HG02852 (cell line): ENCODE results near the gene ZSWIM2.
"Not testable (repeated sequence)": the region's sequence is repeated elsewhere in the genome, so short reads cannot be mapped to it uniquely, and the experiment has no call there.

Experiments
- ATAC-seq: cut with Tn5 transposase; IDR thresholded peaks from one replicate; pipeline ENCODE4 v1.9.1; 2021; ENCODE audit warnings: mild to moderate bottlenecking, moderate library complexity; ENCODE audit not compliant: unreplicated experiment

The ZSWIM2 gene

GRCh38 chr2:186848873-186849578 is at the start of gene ZSWIM2:
ZSWIM2 (minus strand) TSS chr2:186849170; CDS start chr2:186849130, 40 bp downstream.
- ATAC-seq: peak; percentile 82

GRCh38 chr2:186896220-186896619 is 47.2 kb upstream of the ZSWIM2 start:
- not testable (repeated sequence) for ATAC-seq

- no peak for ATAC-seq
Observed at GRCh38 chr2:186895451-186895850, 46.5 kb upstream of the ZSWIM2 start.

- ATAC-seq: no peak
Observed at GRCh38 chr2:186894478-186894877, 45.5 kb upstream of the ZSWIM2 start.

- ATAC-seq: no peak
Observed at GRCh38 chr2:186892821-186893220, 43.9 kb upstream of the ZSWIM2 start.

GRCh38 chr2:186891185-186891621 is 42.2 kb upstream of the ZSWIM2 start:
- no peak for ATAC-seq

GRCh38 chr2:186889101-186889879 is 40.3 kb upstream of the ZSWIM2 start:
- ATAC-seq: no peak

GRCh38 chr2:186887107-186888090 is 38.4 kb upstream of the ZSWIM2 start:
- no peak for ATAC-seq

- no peak for ATAC-seq
Observed at GRCh38 chr2:186884587-186884986, 35.6 kb upstream of the ZSWIM2 start.

- no peak for ATAC-seq
Observed at GRCh38 chr2:186883666-186884065, 34.7 kb upstream of the ZSWIM2 start.

- no peak for ATAC-seq
Observed at GRCh38 chr2:186882511-186883071, 33.6 kb upstream of the ZSWIM2 start.

- ATAC-seq: no peak
Observed at GRCh38 chr2:186881660-186882059, 32.7 kb upstream of the ZSWIM2 start.

- ATAC-seq: no peak
Observed at GRCh38 chr2:186879312-186879711, 30.3 kb upstream of the ZSWIM2 start.

- no peak for ATAC-seq
Observed at GRCh38 chr2:186874713-186875112, 25.7 kb upstream of the ZSWIM2 start.

- no peak for ATAC-seq
Observed at GRCh38 chr2:186871881-186872280, 22.9 kb upstream of the ZSWIM2 start.

GRCh38 chr2:186868344-186868743 is 19.4 kb upstream of the ZSWIM2 start:
- ATAC-seq: no peak

- ATAC-seq: peak; percentile 67
Observed at GRCh38 chr2:186862869-186863709, 14.1 kb upstream of the ZSWIM2 start.

- no peak for ATAC-seq
Observed at GRCh38 chr2:186855216-186855615, 6.2 kb upstream of the ZSWIM2 start.

- no peak for ATAC-seq
Observed at GRCh38 chr2:186853951-186854350, 5.0 kb upstream of the ZSWIM2 start.

- no peak for ATAC-seq
Observed at GRCh38 chr2:186852508-186852907, 3.5 kb upstream of the ZSWIM2 start.
